Endothelial cell of umbilical vein (primary cell): ENCODE results near the gene SLC9A9. TPM values are rescaled to one million over a fixed set of nuclear protein-coding genes. Genes with fewer than 3 reads are reported as not detected.

Source experiments
- BruUV-seq: library from RNA; stranded (reverse); fragments of 400-500 nt; replicated peaks from 2 replicates; lab custom pipeline; 2021; lab: Mats Ljungman, UMichigan
- CTCF ChIA-PET: fragments of 300-600, 350-600 bp; sonication (Branson Sonifier 250); formaldehyde crosslinking; loops from one replicate; lab custom pipeline; 2021; ENCODE audit warnings: antibody characterized with exemption, inconsistent platforms; lab: Charles Lee
- POLR2A ChIA-PET: fragments of 300-600, 350-600 bp; sonication (Branson Sonifier 250); formaldehyde crosslinking; loops from one replicate; lab custom pipeline; 2021; ENCODE audit warnings: antibody characterized with exemption, inconsistent platforms; lab: Charles Lee
- DNase-seq: peaks from one replicate; pipeline ENCODE4 v3.0.0-alpha.2; 2011; ENCODE audit warnings: low read depth, low spot score
- FAIRE-seq: peaks from 2 replicates; lab custom pipeline; 2011; peaks lifted over from hg19 to GRCh38; lab: Jason Lieb, UNC
- H2AFZ ChIP-seq: 2 replicates; pipeline ENCODE4 v1.6.0; 2012; ENCODE audit warnings: low read depth, low read length, control low read depth, inconsistent platforms
- H3K27ac ChIP-seq: 2 replicates; pipeline ENCODE4 v1.5.1; 2011; ENCODE audit warnings: low read depth, mild to moderate bottlenecking, control low read depth, low read length, moderate library complexity; ENCODE audit not compliant: insufficient read depth
- H3K27me3 ChIP-seq, 2 experiments: 2 replicates each; pipeline versions ENCODE4 v1.6.0 to v1.6.1; 2011; ENCODE audit warnings: low read length in 2 of 2, mixed read lengths in 1 of 2; ENCODE audit not compliant: control insufficient read depth in 2 of 2, insufficient read depth in 2 of 2
- H3K36me3 ChIP-seq, 2 experiments: 2 replicates in 1 of 2; 3 replicates in 1 of 2; pipeline ENCODE4 v1.5.1; 2011; ENCODE audit warnings: low read length in 2 of 2, mild to moderate bottlenecking in 1 of 2, moderate library complexity in 1 of 2; ENCODE audit not compliant: control insufficient read depth in 2 of 2, insufficient read depth in 2 of 2; ENCODE audit errors: extremely low read depth in 1 of 2
- H3K4me1 ChIP-seq: 3 replicates; pipeline ENCODE4 v1.5.1; 2011; ENCODE audit warnings: mild to moderate bottlenecking, low read length; ENCODE audit not compliant: control insufficient read depth, insufficient read depth; ENCODE audit errors: extremely low read depth
- H3K4me2 ChIP-seq: 2 replicates; pipeline ENCODE4 v1.6.1; 2011; ENCODE audit warnings: low read length, control low read depth, mixed read lengths; ENCODE audit not compliant: insufficient read depth
- H3K4me3 ChIP-seq, 3 experiments: fragments of 200-600 bp in 1 of 3; sonication (generic), shearing (Covaris generic) in 1 of 3; replicated peaks in 1 of 3; 2 replicates each; pipeline ENCODE4 v1.5.1; 2011 to 2016; ENCODE audit warnings: control low read depth in 3 of 3, low read length in 3 of 3, mild to moderate bottlenecking in 2 of 3, inconsistent platforms in 1 of 3, low read depth in 1 of 3, moderate library complexity in 1 of 3; ENCODE audit not compliant: insufficient read depth in 1 of 3
- H3K79me2 ChIP-seq: 2 replicates; pipeline ENCODE4 v1.6.0; 2012; ENCODE audit warnings: low read length, inconsistent platforms; ENCODE audit not compliant: control insufficient read depth, insufficient read depth
- H3K9ac ChIP-seq: replicated peaks from 2 replicates; pipeline ENCODE3; 2011; ENCODE audit warnings: low read length, control low read depth; ENCODE audit not compliant: insufficient read depth; ENCODE audit errors: extremely low read depth
- H3K9me1 ChIP-seq: replicated peaks from 3 replicates; pipeline ENCODE4 v1.6.0; 2011; ENCODE audit warnings: mild to moderate bottlenecking, low read length; ENCODE audit not compliant: control insufficient read depth, insufficient read depth; ENCODE audit errors: extremely low read depth
- H3K9me3 ChIP-seq: replicated peaks from 2 replicates; pipeline ENCODE4 v1.5.1; 2012; ENCODE audit warnings: low read length, inconsistent platforms; ENCODE audit not compliant: control insufficient read depth, insufficient read depth
- H4K20me1 ChIP-seq: replicated peaks from 2 replicates; pipeline ENCODE3; 2011; ENCODE audit warnings: mild to moderate bottlenecking, low read length; ENCODE audit not compliant: control insufficient read depth, insufficient read depth; ENCODE audit errors: extremely low read depth
- CTCF ChIP-seq, 2 donors: IDR thresholded peaks; 1 replicate in 1 of 2; 2 replicates in 1 of 2; pipeline ENCODE4 v1.5.1; 2011; ENCODE audit warnings: low read length in 2 of 2, mild to moderate bottlenecking in 2 of 2, moderate library complexity in 2 of 2, control low read depth in 1 of 2, inconsistent platforms in 1 of 2, low read depth in 1 of 2; ENCODE audit not compliant: insufficient read depth in 1 of 2; ENCODE audit errors: extremely low read depth in 1 of 2
- EZH2 ChIP-seq: IDR thresholded peaks from 2 replicates; pipeline ENCODE4 v1.6.1; 2012; ENCODE audit warnings: borderline replicate concordance, low read depth, mild to moderate bottlenecking, moderate library complexity, low read length, inconsistent platforms; ENCODE audit not compliant: severe bottlenecking
- FOS ChIP-seq: IDR thresholded peaks from 2 replicates; pipeline ENCODE4 v1.6.1; 2011; ENCODE audit warnings: mild to moderate bottlenecking, low read length, moderate library complexity, borderline replicate concordance; ENCODE audit not compliant: insufficient read depth
- GATA2 ChIP-seq: IDR thresholded peaks from 2 replicates; pipeline ENCODE4 v1.7.0; 2011; ENCODE audit warnings: low read depth, mild to moderate bottlenecking, moderate library complexity, mixed read lengths, low read length; ENCODE audit not compliant: insufficient read length, insufficient read depth
- JUN ChIP-seq: IDR thresholded peaks from 2 replicates; pipeline ENCODE4 v1.6.1; 2011; ENCODE audit warnings: borderline replicate concordance, low read depth; ENCODE audit not compliant: insufficient read length, insufficient read depth
- MAX ChIP-seq: IDR thresholded peaks from 2 replicates; pipeline ENCODE4 v1.6.1; 2011; ENCODE audit not compliant: insufficient read depth, insufficient read length
- MYC ChIP-seq: IDR thresholded peaks from one replicate; pipeline ENCODE4 v1.6.1; 2011; ENCODE audit warnings: mild to moderate bottlenecking, low read depth, low read length
- POLR2A ChIP-seq: IDR thresholded peaks from 2 replicates; pipeline ENCODE4 v1.6.1; 2012; ENCODE audit warnings: low read depth, mild to moderate bottlenecking, control low read depth, low read length
- POLR2AphosphoS5 ChIP-seq: IDR thresholded peaks from 2 replicates; pipeline ENCODE4 v1.6.1; 2012; ENCODE audit warnings: low read depth, mild to moderate bottlenecking, control low read depth, low read length, moderate library complexity; ENCODE audit not compliant: insufficient read depth
- dilution Hi-C: fragments of 300-500 bp; cut with MboI; formaldehyde crosslinking; loops from one replicate; pipeline ENCODE4 v1.15.0; 2019; ENCODE audit warnings: low sequenced_read_pairs; ENCODE audit not compliant: extremely low pct_ligation_motif_present
- intact Hi-C: fragments of 100-400 bp; cut with micrococcal nuclease; formaldehyde crosslinking; loops from one replicate; pipeline ENCODE4 v1.10.0; 2022
- polyA plus RNA-seq, 4 experiments: library from polyadenylated mRNA; depleted of rRNA in 3 of 4; stranded (reverse) in 3 of 4; unstranded in 1 of 4; fragments of >200 nt; gene quantifications; 2 replicates each; pipeline versions ENCODE4 v1.2.1 to v1.2.3, GENCODE V29; 2011 to 2012; ENCODE audit warnings: missing spikeins in 1 of 4
- total RNA-seq: library from RNA; stranded (reverse); gene quantifications from 2 replicates; pipeline ENCODE4 v1.2.3, GENCODE V29; 2021

Gene SLC9A9
- total and polyA plus RNA-seq, 2 donors (not counting 3 experiments of a cell fraction or from before 2014, with no cell fraction given): 1.5 to 1.8 TPM

GRCh38 chr3:143526011-143526545 is 322.2 kb downstream of the SLC9A9 start:
- TF ChIP-seq CTCF (IDR thresholded peaks at IDR 0.05; ENCODE audit: extremely low read depth in 1 of 2, insufficient read depth in 1 of 2, low read depth in 1 of 2, low read length in 2 of 2) (no peak), POLR2AphosphoS5 (no peak), FOS (no peak), MYC (no peak), MAX (no peak), POLR2A (no peak), JUN (no peak), GATA2 (no peak), EZH2 (no peak)
- no peaks in the 10 kb centered on the region for H3K9me3 ChIP-seq
- no peak overlapping the region for H3K4me2 ChIP-seq
- DNase-seq (no peak), FAIRE-seq (no peak)
- no peak overlapping the region for H3K4me3 ChIP-seq
- intact Hi-C loops: no loop called here
- H3K9ac ChIP-seq: no peak overlapping the region
- no peak overlapping the region for H2AFZ ChIP-seq
- no peaks in the 10 kb centered on the region for H3K9me1 ChIP-seq
- dilution Hi-C loops: no loop called here
- no TSS peak for BruUV-seq
- no peaks in the 10 kb centered on the region for H3K36me3 ChIP-seq
- H4K20me1 ChIP-seq: no peaks in the 10 kb centered on the region
- H3K4me1 ChIP-seq: no peaks in the 10 kb centered on the region
- CTCF ChIA-PET: interaction anchor here (1.0 to 1.3 kb wide), 2 partner anchors 11 to 118 kb away, joined by 3 to 8 read pairs; no protein-coding TSS in a partner anchor
- H3K27me3 ChIP-seq: no peaks in the 10 kb centered on the region
- H3K27ac ChIP-seq: no peak overlapping the region
- no peaks in the 10 kb centered on the region for H3K79me2 ChIP-seq
- POLR2A ChIA-PET: no interaction called here
